HEK293 (cell line): ENCODE measurements around the gene CD8A.

Source experiments
- KLF9 ChIP-seq: fragments of 450-650 bp; formaldehyde crosslinking; IDR thresholded peaks from 2 replicates; pipeline ENCODE4 v1.5.1; 2016; ENCODE audit warnings: missing biosample characterization, missing genetic modification characterization, low read depth
- MEIS1 ChIP-seq: sonication (generic); formaldehyde crosslinking; IDR thresholded peaks from 2 replicates; pipeline ENCODE4 v1.8.1; 2022; ENCODE audit warnings: missing genetic modification reagents, mild to moderate bottlenecking, borderline replicate concordance
- OSR2 ChIP-seq: fragments of 450-650 bp; formaldehyde crosslinking; IDR thresholded peaks from 2 replicates; pipeline ENCODE4 v1.5.1; 2016; ENCODE audit warnings: missing biosample characterization, missing genetic modification characterization
- OVOL3 ChIP-seq: fragments of 450-650 bp; formaldehyde crosslinking; IDR thresholded peaks from 2 replicates; pipeline ENCODE4 v1.5.1; 2016; ENCODE audit warnings: missing biosample characterization, missing genetic modification characterization
- YY1 ChIP-seq: fragments of 450-650 bp; formaldehyde crosslinking; IDR thresholded peaks from 2 replicates; pipeline ENCODE4 v1.5.1; 2018; ENCODE audit warnings: missing biosample characterization, missing genetic modification characterization
- YY2 ChIP-seq: fragments of 450-650 bp; formaldehyde crosslinking; IDR thresholded peaks from 2 replicates; pipeline ENCODE4 v1.5.1; 2016; ENCODE audit warnings: missing biosample characterization, missing genetic modification characterization
- ZBTB7A ChIP-seq: fragments of 450-650 bp; formaldehyde crosslinking; IDR thresholded peaks from 2 replicates; pipeline ENCODE4 v1.5.1; 2016; ENCODE audit warnings: low read depth, missing biosample characterization, missing genetic modification characterization
- ZNF112 ChIP-seq: fragments of 450-650 bp; formaldehyde crosslinking; IDR thresholded peaks from 2 replicates; pipeline ENCODE4 v1.5.0; 2017; ENCODE audit warnings: missing biosample characterization, missing genetic modification characterization
- ZNF114 ChIP-seq: fragments of 450-650 bp; formaldehyde crosslinking; IDR thresholded peaks from 2 replicates; pipeline ENCODE4 v1.5.0; 2017; ENCODE audit warnings: missing biosample characterization, missing genetic modification characterization
- ZNF16 ChIP-seq: fragments of 450-650 bp; formaldehyde crosslinking; IDR thresholded peaks from 2 replicates; pipeline ENCODE4 v1.5.1; 2016; ENCODE audit warnings: low read depth, missing biosample characterization, missing genetic modification characterization
- ZNF274 ChIP-seq, 2 experiments: fragments of 200-500 bp in 1 of 2; fragments of 450-650 bp in 1 of 2; sonication (Bioruptor generic) in 1 of 2; formaldehyde crosslinking in 1 of 2; IDR thresholded peaks; 2 replicates each; pipeline versions ENCODE4 v1.5.1 to v1.6.1; 2014 to 2016; ENCODE audit warnings: borderline replicate concordance in 1 of 2, inconsistent platforms in 1 of 2, low read length in 1 of 2, missing biosample characterization in 1 of 2, missing genetic modification characterization in 1 of 2
- ZNF416 ChIP-seq: fragments of 450-650 bp; formaldehyde crosslinking; IDR thresholded peaks from 2 replicates; pipeline ENCODE4 v1.5.1; 2016; ENCODE audit warnings: missing biosample characterization, missing genetic modification characterization
- ZNF426 ChIP-seq: fragments of 450-650 bp; formaldehyde crosslinking; IDR thresholded peaks from 2 replicates; pipeline ENCODE4 v1.5.1; 2017; ENCODE audit warnings: missing biosample characterization, missing genetic modification characterization, mild to moderate bottlenecking, inconsistent platforms, moderate library complexity
- ZNF558 ChIP-seq: fragments of 450-650 bp; formaldehyde crosslinking; IDR thresholded peaks from 2 replicates; pipeline ENCODE4 v1.5.1; 2016; ENCODE audit warnings: missing biosample characterization, missing genetic modification characterization
- ZNF600 ChIP-seq: fragments of 450-650 bp; formaldehyde crosslinking; IDR thresholded peaks from 2 replicates; pipeline ENCODE4 v1.5.1; 2016; ENCODE audit warnings: missing biosample characterization, missing genetic modification characterization
- ZNF654 ChIP-seq: fragments of 450-650 bp; formaldehyde crosslinking; IDR thresholded peaks from 2 replicates; pipeline ENCODE4 v1.5.1; 2016; ENCODE audit warnings: low read depth, missing biosample characterization, missing genetic modification characterization
- ZNF701 ChIP-seq: fragments of 450-650 bp; formaldehyde crosslinking; IDR thresholded peaks from 2 replicates; pipeline ENCODE4 v1.5.1; 2016; ENCODE audit warnings: missing biosample characterization, missing genetic modification characterization
- ZNF76 ChIP-seq: fragments of 450-650 bp; formaldehyde crosslinking; IDR thresholded peaks from 2 replicates; pipeline ENCODE4; 2016; ENCODE audit warnings: low read depth, missing biosample characterization, missing genetic modification characterization, borderline replicate concordance
- TF ChIP-seq, protein P1 (sequence below): fragments of 450-650 bp; formaldehyde crosslinking; IDR thresholded peaks from 2 replicates; pipeline ENCODE4 v1.5.1; 2016; ENCODE audit warnings: missing biosample characterization, missing genetic modification characterization
- TF ChIP-seq, protein P2 (sequence below): fragments of 450-650 bp; formaldehyde crosslinking; IDR thresholded peaks from 2 replicates; pipeline ENCODE4 v1.5.1; 2017; ENCODE audit warnings: missing biosample characterization, missing genetic modification characterization
- TF ChIP-seq, protein P3 (sequence below): fragments of 450-650 bp; formaldehyde crosslinking; IDR thresholded peaks from 2 replicates; pipeline ENCODE4 v1.5.1; 2016; ENCODE audit warnings: missing biosample characterization, missing genetic modification characterization, low read depth
- TF ChIP-seq, protein P4 (sequence below): fragments of 450-650 bp; formaldehyde crosslinking; IDR thresholded peaks from 2 replicates; pipeline ENCODE4 v1.5.1; 2017; ENCODE audit warnings: missing biosample characterization, mild to moderate bottlenecking, missing genetic modification characterization, moderate library complexity
- TF ChIP-seq, protein P5 (sequence below): fragments of 450-650 bp; formaldehyde crosslinking; IDR thresholded peaks from 2 replicates; pipeline ENCODE4 v1.5.1; 2017; ENCODE audit warnings: missing biosample characterization, missing genetic modification characterization
- TF ChIP-seq, protein P6 (sequence below): fragments of 450-650 bp; formaldehyde crosslinking; IDR thresholded peaks from 2 replicates; pipeline ENCODE4 v1.5.1; 2016; ENCODE audit warnings: missing biosample characterization, missing genetic modification characterization

CD8A gene

DNA sequence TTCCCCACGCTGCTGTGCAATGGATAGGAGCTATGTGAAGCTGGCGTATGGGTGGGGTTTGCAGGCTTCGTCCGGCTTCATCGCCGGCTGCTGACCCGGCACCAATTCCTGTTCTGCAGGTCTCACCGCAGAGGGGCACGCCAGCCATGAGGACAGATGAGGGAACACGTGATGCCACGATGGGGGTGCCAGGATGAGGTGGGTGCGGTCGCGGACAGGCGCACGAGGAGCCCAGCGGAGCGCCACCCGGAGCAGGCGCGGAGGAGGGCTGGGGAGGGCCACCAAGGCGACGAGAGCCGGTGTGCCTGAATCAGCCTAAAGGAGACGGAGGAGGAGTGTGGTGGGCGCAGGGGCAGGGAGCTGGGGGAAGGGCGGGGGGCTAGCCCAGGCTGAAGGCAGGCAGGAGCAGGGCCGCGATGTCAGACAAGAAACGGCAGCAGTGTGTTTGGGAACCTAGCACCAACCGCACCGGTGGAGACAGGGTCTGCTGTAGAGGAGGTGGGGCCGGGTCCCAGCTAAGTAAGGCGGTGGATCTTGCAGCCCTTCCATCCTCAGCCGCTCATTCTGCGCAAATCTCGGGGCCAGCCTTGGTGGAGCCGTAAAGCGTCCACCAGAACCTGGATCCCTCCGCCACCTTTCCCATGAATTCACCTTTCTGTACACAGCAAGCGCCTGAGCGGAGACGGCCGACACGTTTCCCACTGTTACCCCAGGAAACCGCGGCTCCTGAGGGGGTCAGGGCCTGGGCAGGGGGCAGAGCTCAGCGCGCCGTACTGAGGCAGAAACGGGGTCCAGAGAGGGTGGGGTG lies 17.0 kb upstream of the CD8A start (continued):
- TF ChIP-seq, protein P1, sequence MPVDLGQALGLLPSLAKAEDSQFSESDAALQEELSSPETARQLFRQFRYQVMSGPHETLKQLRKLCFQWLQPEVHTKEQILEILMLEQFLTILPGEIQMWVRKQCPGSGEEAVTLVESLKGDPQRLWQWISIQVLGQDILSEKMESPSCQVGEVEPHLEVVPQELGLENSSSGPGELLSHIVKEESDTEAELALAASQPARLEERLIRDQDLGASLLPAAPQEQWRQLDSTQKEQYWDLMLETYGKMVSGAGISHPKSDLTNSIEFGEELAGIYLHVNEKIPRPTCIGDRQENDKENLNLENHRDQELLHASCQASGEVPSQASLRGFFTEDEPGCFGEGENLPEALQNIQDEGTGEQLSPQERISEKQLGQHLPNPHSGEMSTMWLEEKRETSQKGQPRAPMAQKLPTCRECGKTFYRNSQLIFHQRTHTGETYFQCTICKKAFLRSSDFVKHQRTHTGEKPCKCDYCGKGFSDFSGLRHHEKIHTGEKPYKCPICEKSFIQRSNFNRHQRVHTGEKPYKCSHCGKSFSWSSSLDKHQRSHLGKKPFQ (tag by site-specific recombination) = no peak
- TF ChIP-seq, protein P2, sequence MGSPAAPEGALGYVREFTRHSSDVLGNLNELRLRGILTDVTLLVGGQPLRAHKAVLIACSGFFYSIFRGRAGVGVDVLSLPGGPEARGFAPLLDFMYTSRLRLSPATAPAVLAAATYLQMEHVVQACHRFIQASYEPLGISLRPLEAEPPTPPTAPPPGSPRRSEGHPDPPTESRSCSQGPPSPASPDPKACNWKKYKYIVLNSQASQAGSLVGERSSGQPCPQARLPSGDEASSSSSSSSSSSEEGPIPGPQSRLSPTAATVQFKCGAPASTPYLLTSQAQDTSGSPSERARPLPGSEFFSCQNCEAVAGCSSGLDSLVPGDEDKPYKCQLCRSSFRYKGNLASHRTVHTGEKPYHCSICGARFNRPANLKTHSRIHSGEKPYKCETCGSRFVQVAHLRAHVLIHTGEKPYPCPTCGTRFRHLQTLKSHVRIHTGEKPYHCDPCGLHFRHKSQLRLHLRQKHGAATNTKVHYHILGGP (tag by site-specific recombination) = no peak
- TF ChIP-seq ZNF416 (tag by site-specific recombination) = no peak
- TF ChIP-seq ZNF114 (tag by site-specific recombination) = no peak
- TF ChIP-seq, protein P3, sequence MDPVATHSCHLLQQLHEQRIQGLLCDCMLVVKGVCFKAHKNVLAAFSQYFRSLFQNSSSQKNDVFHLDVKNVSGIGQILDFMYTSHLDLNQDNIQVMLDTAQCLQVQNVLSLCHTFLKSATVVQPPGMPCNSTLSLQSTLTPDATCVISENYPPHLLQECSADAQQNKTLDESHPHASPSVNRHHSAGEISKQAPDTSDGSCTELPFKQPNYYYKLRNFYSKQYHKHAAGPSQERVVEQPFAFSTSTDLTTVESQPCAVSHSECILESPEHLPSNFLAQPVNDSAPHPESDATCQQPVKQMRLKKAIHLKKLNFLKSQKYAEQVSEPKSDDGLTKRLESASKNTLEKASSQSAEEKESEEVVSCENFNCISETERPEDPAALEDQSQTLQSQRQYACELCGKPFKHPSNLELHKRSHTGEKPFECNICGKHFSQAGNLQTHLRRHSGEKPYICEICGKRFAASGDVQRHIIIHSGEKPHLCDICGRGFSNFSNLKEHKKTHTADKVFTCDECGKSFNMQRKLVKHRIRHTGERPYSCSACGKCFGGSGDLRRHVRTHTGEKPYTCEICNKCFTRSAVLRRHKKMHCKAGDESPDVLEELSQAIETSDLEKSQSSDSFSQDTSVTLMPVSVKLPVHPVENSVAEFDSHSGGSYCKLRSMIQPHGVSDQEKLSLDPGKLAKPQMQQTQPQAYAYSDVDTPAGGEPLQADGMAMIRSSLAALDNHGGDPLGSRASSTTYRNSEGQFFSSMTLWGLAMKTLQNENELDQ (tag by site-specific recombination) = no peak
- TF ChIP-seq OSR2 (tag by site-specific recombination) = no peak
- TF ChIP-seq ZNF112 (tag by site-specific recombination) = no peak
- no peak for TF ChIP-seq ZNF654 (tag by site-specific recombination)
- TF ChIP-seq OVOL3 (tag by site-specific recombination) = no peak
- TF ChIP-seq, protein P4, sequence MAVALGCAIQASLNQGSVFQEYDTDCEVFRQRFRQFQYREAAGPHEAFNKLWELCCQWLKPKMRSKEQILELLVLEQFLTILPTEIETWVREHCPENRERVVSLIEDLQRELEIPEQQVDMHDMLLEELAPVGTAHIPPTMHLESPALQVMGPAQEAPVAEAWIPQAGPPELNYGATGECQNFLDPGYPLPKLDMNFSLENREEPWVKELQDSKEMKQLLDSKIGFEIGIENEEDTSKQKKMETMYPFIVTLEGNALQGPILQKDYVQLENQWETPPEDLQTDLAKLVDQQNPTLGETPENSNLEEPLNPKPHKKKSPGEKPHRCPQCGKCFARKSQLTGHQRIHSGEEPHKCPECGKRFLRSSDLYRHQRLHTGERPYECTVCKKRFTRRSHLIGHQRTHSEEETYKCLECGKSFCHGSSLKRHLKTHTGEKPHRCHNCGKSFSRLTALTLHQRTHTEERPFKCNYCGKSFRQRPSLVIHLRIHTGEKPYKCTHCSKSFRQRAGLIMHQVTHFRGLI = no peak
- TF ChIP-seq MEIS1 (CRISPR knock-in tag) = no peak
- no peak for TF ChIP-seq ZNF701 (tag by site-specific recombination)
- no peak for TF ChIP-seq YY1 (tag by site-specific recombination)
- no peak for TF ChIP-seq ZNF426 (tag by site-specific recombination)
- no peak for TF ChIP-seq ZNF558 (tag by site-specific recombination)
- TF ChIP-seq ZNF76 = peak; percentile 10; the same call in 1 of the 2 replicates
- TF ChIP-seq, protein P5, sequence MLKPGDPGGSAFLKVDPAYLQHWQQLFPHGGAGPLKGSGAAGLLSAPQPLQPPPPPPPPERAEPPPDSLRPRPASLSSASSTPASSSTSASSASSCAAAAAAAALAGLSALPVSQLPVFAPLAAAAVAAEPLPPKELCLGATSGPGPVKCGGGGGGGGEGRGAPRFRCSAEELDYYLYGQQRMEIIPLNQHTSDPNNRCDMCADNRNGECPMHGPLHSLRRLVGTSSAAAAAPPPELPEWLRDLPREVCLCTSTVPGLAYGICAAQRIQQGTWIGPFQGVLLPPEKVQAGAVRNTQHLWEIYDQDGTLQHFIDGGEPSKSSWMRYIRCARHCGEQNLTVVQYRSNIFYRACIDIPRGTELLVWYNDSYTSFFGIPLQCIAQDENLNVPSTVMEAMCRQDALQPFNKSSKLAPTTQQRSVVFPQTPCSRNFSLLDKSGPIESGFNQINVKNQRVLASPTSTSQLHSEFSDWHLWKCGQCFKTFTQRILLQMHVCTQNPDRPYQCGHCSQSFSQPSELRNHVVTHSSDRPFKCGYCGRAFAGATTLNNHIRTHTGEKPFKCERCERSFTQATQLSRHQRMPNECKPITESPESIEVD (tag by site-specific recombination) = no peak
- peak; percentile 74 for TF ChIP-seq ZNF600 (tag by site-specific recombination)
- TF ChIP-seq ZNF16 = no peak
- TF ChIP-seq, protein P6, sequence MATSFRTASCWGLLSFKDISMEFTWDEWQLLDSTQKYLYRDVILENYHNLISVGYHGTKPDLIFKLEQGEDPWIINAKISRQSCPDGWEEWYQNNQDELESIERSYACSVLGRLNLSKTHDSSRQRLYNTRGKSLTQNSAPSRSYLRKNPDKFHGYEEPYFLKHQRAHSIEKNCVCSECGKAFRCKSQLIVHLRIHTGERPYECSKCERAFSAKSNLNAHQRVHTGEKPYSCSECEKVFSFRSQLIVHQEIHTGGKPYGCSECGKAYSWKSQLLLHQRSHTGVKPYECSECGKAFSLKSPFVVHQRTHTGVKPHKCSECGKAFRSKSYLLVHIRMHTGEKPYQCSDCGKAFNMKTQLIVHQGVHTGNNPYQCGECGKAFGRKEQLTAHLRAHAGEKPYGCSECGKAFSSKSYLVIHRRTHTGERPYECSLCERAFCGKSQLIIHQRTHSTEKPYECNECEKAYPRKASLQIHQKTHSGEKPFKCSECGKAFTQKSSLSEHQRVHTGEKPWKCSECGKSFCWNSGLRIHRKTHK = no peak
- TF ChIP-seq YY2 (tag by site-specific recombination) = no peak
- TF ChIP-seq ZNF274 (IDR thresholded peaks at IDR 0.05; ENCODE audit: low read length) = no peak
- TF ChIP-seq ZNF274 (tag by site-specific recombination; IDR thresholded peaks at IDR 0.05; ENCODE audit: borderline replicate concordance) = no peak
- TF ChIP-seq KLF9 (tag by site-specific recombination) = peak; percentile 87
- no peak for TF ChIP-seq ZBTB7A
